HepG2 (cell line): ENCODE data around the gene COG5. TPM values are rescaled to one million over a fixed set of nuclear protein-coding genes. Genes with fewer than 3 reads are reported as not detected.

ENCODE experiments used
- ATAC-seq: fragments of 200-7000 bp; cut with Tn5 transposase; 3 replicates; pipeline ENCODE4 v1.9.1; 2020; ENCODE audit warnings: mild to moderate bottlenecking, moderate library complexity
- BruUV-seq: library from RNA; stranded (reverse); fragments of 400-500 nt; replicated peaks from 2 replicates; lab custom pipeline; 2021; lab: Mats Ljungman, UMichigan
- CTCF ChIA-PET: fragments of 300-600 bp; formaldehyde crosslinking; extraction: SDS; loops from one replicate; lab custom pipeline; 2021; ENCODE audit warnings: low total read pairs, inconsistent platforms, low intra/inter-chr PET ratio; lab: Yijun Ruan, JAX
- POLR2A ChIA-PET: fragments of 350-600 bp; sonication (Branson Sonifier 250); formaldehyde crosslinking; loops from one replicate; lab custom pipeline; 2020; ENCODE audit warnings: antibody characterized with exemption, inconsistent platforms; lab: Yijun Ruan, JAX
- DNase-seq: peaks from one replicate; pipeline ENCODE4 v3.0.0-alpha.2; 2015; ENCODE audit warnings: low spot score
- FAIRE-seq: peaks from 3 replicates; lab custom pipeline; 2011; peaks lifted over from hg19 to GRCh38; lab: Jason Lieb, UNC
- H2AFZ ChIP-seq: one replicate; pipeline ENCODE4 v1.6.1; 2011; ENCODE audit warnings: low read length, inconsistent platforms
- H3K27ac ChIP-seq: fragments of 300-600 bp; 3 replicates; pipeline ENCODE4 v1.8.0; 2011; ENCODE audit warnings: mixed run types, mild to moderate bottlenecking, mixed read lengths, low read length, inconsistent platforms; ENCODE audit not compliant: insufficient read depth; ENCODE audit errors: extremely low read length
- H3K27me3 ChIP-seq, 2 experiments: fragments of 200-600 bp in 1 of 2; 2 replicates in 1 of 2; 3 replicates in 1 of 2; pipeline versions ENCODE4 v1.6.0 to v1.8.0; 2011; ENCODE audit warnings: low read length in 2 of 2, mild to moderate bottlenecking in 2 of 2, moderate library complexity in 2 of 2, inconsistent platforms in 1 of 2; ENCODE audit not compliant: insufficient read depth in 2 of 2, control insufficient read depth in 1 of 2
- H3K36me3 ChIP-seq, 2 experiments: fragments of 200-600 bp in 1 of 2; replicated peaks in 1 of 2; 2 replicates in 1 of 2; 3 replicates in 1 of 2; pipeline versions ENCODE4 v1.5.1 to v1.8.0; 2011; ENCODE audit warnings: low read length in 2 of 2, inconsistent platforms in 1 of 2; ENCODE audit not compliant: insufficient read depth in 2 of 2, control insufficient read depth in 1 of 2
- H3K4me1 ChIP-seq: 2 replicates; pipeline ENCODE4 v1.5.1; 2012; ENCODE audit warnings: low read length, inconsistent platforms; ENCODE audit not compliant: insufficient read depth
- H3K4me2 ChIP-seq: 2 replicates; pipeline ENCODE4 v1.6.0; 2011; ENCODE audit warnings: low read depth, low read length, inconsistent platforms
- H3K4me3 ChIP-seq, 3 experiments: fragments of 200-600 bp in 1 of 3; sonication (generic), shearing (Covaris generic) in 1 of 3; replicated peaks in 1 of 3; 2 replicates each; pipeline ENCODE4 v1.5.1; 2011 to 2016; ENCODE audit warnings: low read length in 3 of 3, inconsistent platforms in 2 of 3, low read depth in 2 of 3, mild to moderate bottlenecking in 2 of 3, control low read depth in 1 of 3, mixed read lengths in 1 of 3; ENCODE audit not compliant: insufficient read depth in 1 of 3
- H3K79me2 ChIP-seq: one replicate; pipeline ENCODE4 v1.6.1; 2011; ENCODE audit warnings: low read length, inconsistent platforms; ENCODE audit not compliant: insufficient read depth
- H3K9ac ChIP-seq: 2 replicates; pipeline ENCODE4 v1.6.0; 2011; ENCODE audit warnings: mild to moderate bottlenecking, low read depth, low read length, inconsistent platforms; ENCODE audit not compliant: insufficient read depth
- H3K9me3 ChIP-seq: 2 replicates; pipeline ENCODE4 v1.5.1; 2012; ENCODE audit warnings: mild to moderate bottlenecking, low read length
- H4K20me1 ChIP-seq: 2 replicates; pipeline ENCODE4 v1.6.0; 2011; ENCODE audit warnings: inconsistent platforms, mild to moderate bottlenecking, low read length, moderate library complexity; ENCODE audit not compliant: insufficient read depth
- AGO2 ChIP-seq: fragments of 200-400 bp; formaldehyde crosslinking; optimal IDR thresholded peaks from 2 replicates; pipeline ENCODE3; 2017; ENCODE audit warnings: mild to moderate bottlenecking, low read depth, low read length, moderate library complexity
- CBX2 ChIP-seq, 2 experiments: fragments of 200-600 bp in 1 of 2; sonication (generic); formaldehyde crosslinking in 1 of 2; IDR thresholded peaks; 2 replicates each; pipeline versions ENCODE4 v1.7.0 to v1.8.1; 2018 to 2022; ENCODE audit warnings: low read depth in 2 of 2, low read length in 1 of 2, mild to moderate bottlenecking in 1 of 2, missing genetic modification reagents in 1 of 2
- NFKBIZ ChIP-seq: IDR thresholded peaks from 2 replicates; pipeline ENCODE4 v1.6.1; 2018; ENCODE audit warnings: missing genetic modification reagents, missing compliant biosample characterization
- RAD51 ChIP-seq: fragments of 450-650 bp; IDR thresholded peaks from 2 replicates; pipeline ENCODE4 v1.6.1; 2016; ENCODE audit warnings: borderline replicate concordance
- RCOR2 ChIP-seq: IDR thresholded peaks from 2 replicates; pipeline ENCODE4 v1.6.1; 2016; ENCODE audit warnings: missing biosample characterization, missing genetic modification reagents
- THAP8 ChIP-seq: sonication (generic); formaldehyde crosslinking; IDR thresholded peaks from 2 replicates; pipeline ENCODE4 v1.5.1; 2020; ENCODE audit warnings: missing genetic modification reagents, mild to moderate bottlenecking, borderline replicate concordance
- ZBTB2 ChIP-seq: sonication (generic); formaldehyde crosslinking; IDR thresholded peaks from 2 replicates; pipeline ENCODE4 v1.8.0; 2022; ENCODE audit warnings: low read depth, missing genetic modification reagents
- ZFP91 ChIP-seq: sonication (generic); formaldehyde crosslinking; IDR thresholded peaks from 2 replicates; pipeline ENCODE4 v1.9.0; 2022; ENCODE audit warnings: missing genetic modification reagents, mild to moderate bottlenecking, borderline replicate concordance
- ZNF24 ChIP-seq: fragments of 450-650 bp; IDR thresholded peaks from 2 replicates; pipeline ENCODE4 v1.6.1; 2017; ENCODE audit warnings: antibody characterized with exemption, mild to moderate bottlenecking
- ZNF30 ChIP-seq: sonication (generic); formaldehyde crosslinking; IDR thresholded peaks from 2 replicates; pipeline ENCODE4 v1.5.0; 2020; ENCODE audit warnings: mild to moderate bottlenecking, missing genetic modification reagents
- ZSCAN30 ChIP-seq: sonication (generic); formaldehyde crosslinking; IDR thresholded peaks from 2 replicates; pipeline ENCODE4 v1.5.0; 2020; ENCODE audit warnings: mild to moderate bottlenecking, missing genetic modification reagents
- in situ Hi-C: cut with HindIII; loops from 2 replicates; pipeline ENCODE4 v1.10.0; 2017; ENCODE audit warnings: low pct_unique_long_range_greater_than_20kb; ENCODE audit not compliant: extremely low pct_ligation_motif_present
- intact Hi-C: fragments of 100-400 bp; cut with micrococcal nuclease; formaldehyde crosslinking; loops from one replicate; pipeline ENCODE4 v1.10.0; 2022; ENCODE audit not compliant: unreplicated experiment
- polyA plus RNA-seq, 8 experiments: library from polyadenylated mRNA; depleted of rRNA in 3 of 8; stranded (reverse) in 7 of 8; unstranded in 1 of 8; fragments of >200 nt; fragmentation: Illumina TruSeq in 4 of 8; extraction: Trizol in 4 of 8; gene quantifications; 2 replicates each; pipeline versions ENCODE4 v1.2.1 to v1.2.3, GENCODE V29; 2011 to 2016; ENCODE audit warnings: low read depth in 4 of 8, missing spikeins in 1 of 8, mixed read lengths in 1 of 8; ENCODE audit not compliant: insufficient read depth in 1 of 8
- total RNA-seq, 5 experiments: library from RNA; depleted of rRNA; stranded (reverse); fragments of >200 nt; fragmentation: Illumina TruSeq; extraction: Trizol; gene quantifications; 2 replicates each; pipeline ENCODE4 v1.2.3, GENCODE V29; 2016; ENCODE audit warnings: low read depth in 1 of 5
- TF ChIP-seq, protein P1 (sequence below): sonication (generic); formaldehyde crosslinking; IDR thresholded peaks from 2 replicates; pipeline ENCODE4 v1.8.0; 2022; ENCODE audit warnings: mild to moderate bottlenecking, missing genetic modification reagents, moderate library complexity
- TF ChIP-seq, protein P2 (sequence below): sonication (generic); formaldehyde crosslinking; IDR thresholded peaks from 2 replicates; pipeline ENCODE4 v1.5.1; 2020; ENCODE audit warnings: mild to moderate bottlenecking, moderate library complexity, missing genetic modification reagents

Gene COG5
- total and polyA plus RNA-seq, 2 of the 13 experiments (the other 11 are each of a cell fraction or from before 2014, with no cell fraction given) = 20.4 to 31.3 TPM

DNA sequence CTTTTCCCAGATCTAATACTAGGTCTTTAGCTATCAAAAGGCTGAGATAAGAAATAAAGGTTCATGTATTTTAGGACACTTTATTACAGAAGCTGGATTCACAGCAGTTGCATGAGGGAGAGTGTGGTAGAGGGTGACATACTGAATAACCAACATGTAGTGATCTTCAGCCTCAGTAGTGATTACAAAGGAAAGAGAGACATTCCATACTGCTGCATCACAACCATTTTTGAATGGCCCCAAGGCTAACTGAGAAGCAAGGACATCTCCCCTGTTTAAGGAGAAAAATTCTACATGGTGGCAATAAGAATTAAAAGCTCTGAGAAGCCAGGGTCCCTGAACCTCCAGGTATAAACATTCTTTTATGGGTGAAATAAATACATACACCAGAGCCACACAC lies 35.3 kb downstream of the COG5 start:
- POLR2A ChIA-PET = no interaction called here
- Histone ChIP-seq H3K36me3 (peaks cover 0 to 16% of the 10 kb centered on the region in 2 experiments; a peak in 2 of 5 replicates), H4K20me1 (no peaks in the 10 kb centered on the region), H3K4me2 (no peak overlapping the region), H2AFZ (no peak overlapping the region), H3K27me3 (no peaks in the 10 kb centered on the region), H3K4me3 (no peak overlapping the region), H3K9me3 (no peaks in the 10 kb centered on the region), H3K9ac (no peak overlapping the region), H3K4me1 (0 out of 2 replicates have a peak, but pooled peaks cover 6% of the 10 kb centered on the region), H3K27ac (no peak overlapping the region), H3K79me2 (peaks cover 2% of the 10 kb centered on the region)
- intact Hi-C loops (no loop called here), in situ Hi-C loops (no loop called here)
- BruUV-seq = no TSS peak
- ATAC-seq (peak; percentile 59; the same call in 2 of the 3 replicates), FAIRE-seq (no peak), DNase-seq (peak; percentile 20)
- CTCF ChIA-PET = no interaction called here
- TF ChIP-seq THAP8 (CRISPR knock-in tag) = no peak
- no peak for TF ChIP-seq CBX2 (IDR thresholded peaks at IDR 0.05; ENCODE audit: low read depth, low read length)
- TF ChIP-seq CBX2 (CRISPR knock-in tag; IDR thresholded peaks at IDR 0.05; ENCODE audit: low read depth) = no peak
- TF ChIP-seq RCOR2 (CRISPR knock-in tag) = no peak
- no peak for TF ChIP-seq ZNF30 (CRISPR knock-in tag)
- no peak for TF ChIP-seq RAD51
- TF ChIP-seq NFKBIZ (CRISPR knock-in tag) = no peak
- TF ChIP-seq ZSCAN30 = no peak
- no peak for TF ChIP-seq ZFP91 (CRISPR knock-in tag)
- TF ChIP-seq, protein P1, sequence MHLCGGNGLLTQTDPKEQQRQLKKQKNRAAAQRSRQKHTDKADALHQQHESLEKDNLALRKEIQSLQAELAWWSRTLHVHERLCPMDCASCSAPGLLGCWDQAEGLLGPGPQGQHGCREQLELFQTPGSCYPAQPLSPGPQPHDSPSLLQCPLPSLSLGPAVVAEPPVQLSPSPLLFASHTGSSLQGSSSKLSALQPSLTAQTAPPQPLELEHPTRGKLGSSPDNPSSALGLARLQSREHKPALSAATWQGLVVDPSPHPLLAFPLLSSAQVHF (CRISPR knock-in tag) = no peak
- TF ChIP-seq AGO2 = no peak
- TF ChIP-seq ZBTB2 = no peak
- TF ChIP-seq, protein P2, sequence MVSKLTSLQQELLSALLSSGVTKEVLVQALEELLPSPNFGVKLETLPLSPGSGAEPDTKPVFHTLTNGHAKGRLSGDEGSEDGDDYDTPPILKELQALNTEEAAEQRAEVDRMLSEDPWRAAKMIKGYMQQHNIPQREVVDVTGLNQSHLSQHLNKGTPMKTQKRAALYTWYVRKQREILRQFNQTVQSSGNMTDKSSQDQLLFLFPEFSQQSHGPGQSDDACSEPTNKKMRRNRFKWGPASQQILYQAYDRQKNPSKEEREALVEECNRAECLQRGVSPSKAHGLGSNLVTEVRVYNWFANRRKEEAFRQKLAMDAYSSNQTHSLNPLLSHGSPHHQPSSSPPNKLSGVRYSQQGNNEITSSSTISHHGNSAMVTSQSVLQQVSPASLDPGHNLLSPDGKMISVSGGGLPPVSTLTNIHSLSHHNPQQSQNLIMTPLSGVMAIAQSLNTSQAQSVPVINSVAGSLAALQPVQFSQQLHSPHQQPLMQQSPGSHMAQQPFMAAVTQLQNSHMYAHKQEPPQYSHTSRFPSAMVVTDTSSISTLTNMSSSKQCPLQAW = no peak
- no peak for TF ChIP-seq ZNF24
